IPS-15b (cell line): Measurements from ENCODE around the gene MRFAP1L1.
"Not testable (repeated sequence)": the region's sequence is repeated elsewhere in the genome, so short reads cannot be mapped to it uniquely, and the experiment has no call there.

Experiments used
- H3K27me3 ChIP-seq: one replicate; pipeline ENCODE4 v1.6.1; 2013; ENCODE audit warnings: low read length; ENCODE audit not compliant: control insufficient read depth, insufficient read depth
- H3K36me3 ChIP-seq: one replicate; pipeline ENCODE4 v1.6.1; 2013; ENCODE audit warnings: low read length; ENCODE audit not compliant: control insufficient read depth, insufficient read depth
- H3K4me1 ChIP-seq: one replicate; pipeline ENCODE4 v1.6.1; 2013; ENCODE audit warnings: mild to moderate bottlenecking, low read length; ENCODE audit not compliant: control insufficient read depth, insufficient read depth
- H3K4me3 ChIP-seq: one replicate; pipeline ENCODE4 v1.5.1; 2013; ENCODE audit warnings: low read depth, low read length
- H3K9ac ChIP-seq: one replicate; pipeline ENCODE4 v1.6.1; 2013; ENCODE audit warnings: low read depth, mild to moderate bottlenecking, low read length
- H3K9me3 ChIP-seq: one replicate; pipeline ENCODE4 v1.6.1; 2013; ENCODE audit warnings: mild to moderate bottlenecking, low read length; ENCODE audit not compliant: control insufficient read depth, insufficient read depth

MRFAP1L1 gene

DNA sequence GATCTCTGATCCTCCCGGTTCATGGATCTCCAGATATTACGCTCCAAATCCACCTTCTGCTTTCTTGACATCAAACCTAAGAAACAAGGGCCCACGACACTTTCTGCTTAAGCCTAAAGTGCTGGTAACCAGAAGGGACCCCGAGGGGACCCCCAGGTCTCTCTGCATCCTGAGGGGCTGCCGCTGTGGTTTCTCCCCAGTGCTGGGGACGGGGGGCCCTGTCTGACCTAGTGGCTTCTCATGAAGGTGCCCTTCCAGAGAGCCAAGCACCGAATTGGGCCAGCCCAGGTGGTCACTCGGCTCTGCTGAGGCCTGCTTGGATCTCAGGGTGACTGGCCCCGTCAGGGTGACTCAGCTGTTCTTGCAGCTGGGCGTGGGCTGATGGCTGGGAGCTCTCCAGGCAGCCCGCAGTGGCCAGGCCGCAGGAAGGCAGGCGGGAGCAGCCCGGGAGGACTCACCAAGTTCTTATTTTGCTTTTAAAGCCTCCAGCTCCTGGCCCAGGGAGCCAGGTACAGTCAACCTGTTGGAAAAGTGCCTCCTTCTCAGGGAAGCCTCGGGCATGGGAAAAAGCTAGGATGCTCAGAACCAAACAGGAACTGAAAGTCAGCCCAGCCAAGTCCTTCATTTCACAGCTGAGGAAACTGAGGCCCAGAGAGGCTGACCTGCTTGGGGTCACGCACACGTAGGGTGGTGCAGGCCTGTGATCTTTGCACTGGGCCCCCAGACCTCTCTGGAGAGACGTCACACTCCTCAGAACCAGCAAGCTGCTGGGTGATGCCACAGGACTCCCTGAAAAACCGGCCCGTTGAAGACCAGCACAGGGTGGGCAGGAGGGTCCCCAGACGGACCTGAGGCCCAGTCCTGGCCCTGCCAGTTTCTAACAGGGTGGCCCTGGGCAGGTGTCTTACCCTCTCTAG is 23.0 kb upstream of the MRFAP1L1 start:
- no peaks in the 10 kb centered on the region for H3K36me3 ChIP-seq
- no peak overlapping the region for H3K9ac ChIP-seq
- no peak overlapping the region for H3K4me3 ChIP-seq
- no peaks in the 10 kb centered on the region for H3K9me3 ChIP-seq
- no peaks in the 10 kb centered on the region for H3K27me3 ChIP-seq
- H3K4me1 ChIP-seq: no peaks in the 10 kb centered on the region

DNA sequence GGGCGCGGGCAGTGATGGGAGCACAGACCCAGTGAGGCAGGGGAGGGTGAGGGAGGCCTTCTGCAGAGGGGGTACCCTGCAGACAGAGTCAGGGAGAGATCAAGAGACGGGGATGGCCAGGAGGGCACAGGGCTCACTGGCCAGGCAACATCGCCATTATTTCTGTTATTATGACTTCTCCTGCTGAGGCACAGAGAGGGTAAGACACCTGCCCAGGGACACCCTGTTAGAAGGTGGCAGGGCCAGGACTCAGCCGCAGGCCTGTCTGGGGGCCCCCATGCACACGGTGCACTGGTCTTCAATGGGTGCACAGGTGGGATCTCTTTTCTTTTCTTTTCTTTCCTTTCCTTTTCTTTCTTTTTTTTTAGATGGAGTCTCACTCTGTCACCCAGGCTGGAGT is 22.1 kb upstream of the MRFAP1L1 start:
- Histone ChIP-seq H3K9ac (no peak overlapping the region), H3K4me1 (no peaks in the 10 kb centered on the region), H3K36me3 (no peaks in the 10 kb centered on the region)

DNA sequence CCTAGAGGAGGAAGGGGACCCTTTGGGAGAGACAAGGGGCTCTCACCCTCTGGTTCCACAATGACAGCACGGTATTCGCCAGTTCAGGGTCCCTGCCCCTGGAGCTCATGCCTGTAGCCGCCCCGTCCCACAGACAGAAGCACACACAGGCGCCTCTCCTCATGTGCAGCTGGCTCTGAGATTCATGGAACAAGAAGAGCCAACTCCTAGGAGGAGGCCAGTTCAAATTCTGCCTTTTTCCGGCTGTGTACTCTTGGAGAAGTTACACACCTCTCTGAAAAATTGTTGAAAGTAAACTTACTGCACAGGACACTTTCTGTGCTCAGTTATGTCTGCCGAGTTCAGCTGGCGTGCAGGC is 21.6 kb upstream of the MRFAP1L1 start:
- no peaks in the 10 kb centered on the region for H3K4me1 ChIP-seq
- H3K27me3 ChIP-seq: no peaks in the 10 kb centered on the region
- no peak overlapping the region for H3K9ac ChIP-seq
- no peaks in the 10 kb centered on the region for H3K9me3 ChIP-seq
- H3K36me3 ChIP-seq: no peaks in the 10 kb centered on the region
- no peak overlapping the region for H3K4me3 ChIP-seq

More for the DNA sequence above, 22.1 kb upstream of the MRFAP1L1 start:
- H3K27me3 ChIP-seq: no peaks in the 10 kb centered on the region
- H3K4me3 ChIP-seq: no peak overlapping the region
- H3K9me3 ChIP-seq: no peaks in the 10 kb centered on the region

DNA sequence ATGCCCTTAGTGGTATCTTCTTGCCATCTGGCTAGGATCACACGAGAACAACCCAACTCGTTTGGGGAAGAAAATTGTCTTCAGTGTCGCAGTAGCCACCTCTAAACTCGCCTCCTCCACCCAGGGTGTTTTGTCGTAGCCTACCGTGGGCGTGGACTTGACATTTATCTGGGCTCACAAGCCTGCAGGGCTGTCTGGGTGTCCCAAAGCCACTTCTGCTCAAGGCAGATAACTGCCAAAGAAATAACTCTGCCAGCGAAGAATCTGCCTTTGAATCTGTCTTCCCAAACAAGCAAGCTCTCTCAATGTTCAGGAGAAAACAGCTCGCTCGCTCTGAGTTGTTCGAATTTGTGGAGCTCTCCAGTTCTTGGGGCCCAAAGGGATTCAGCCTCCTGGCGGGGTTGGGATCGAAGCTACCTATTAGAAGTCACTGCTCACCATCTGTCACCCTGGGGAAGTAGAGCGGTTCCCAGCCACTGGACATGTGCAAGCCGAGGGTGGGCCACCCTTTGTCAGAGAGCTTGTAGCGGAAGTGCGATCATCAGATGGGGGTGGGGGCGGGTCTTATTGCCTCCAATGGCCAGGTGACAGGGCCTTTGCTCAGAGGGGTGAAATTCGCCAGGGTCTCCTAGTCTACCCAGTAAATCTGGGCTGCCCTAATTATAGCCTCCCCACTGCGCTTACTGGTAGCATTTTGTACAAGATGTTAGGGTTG is 21.1 kb upstream of the MRFAP1L1 start:
- no peak overlapping the region for H3K9ac ChIP-seq
- H3K36me3 ChIP-seq: no peaks in the 10 kb centered on the region
- no peak overlapping the region for H3K4me3 ChIP-seq
- no peaks in the 10 kb centered on the region for H3K27me3 ChIP-seq
- H3K9me3 ChIP-seq: no peaks in the 10 kb centered on the region
- H3K4me1 ChIP-seq: no peaks in the 10 kb centered on the region

DNA sequence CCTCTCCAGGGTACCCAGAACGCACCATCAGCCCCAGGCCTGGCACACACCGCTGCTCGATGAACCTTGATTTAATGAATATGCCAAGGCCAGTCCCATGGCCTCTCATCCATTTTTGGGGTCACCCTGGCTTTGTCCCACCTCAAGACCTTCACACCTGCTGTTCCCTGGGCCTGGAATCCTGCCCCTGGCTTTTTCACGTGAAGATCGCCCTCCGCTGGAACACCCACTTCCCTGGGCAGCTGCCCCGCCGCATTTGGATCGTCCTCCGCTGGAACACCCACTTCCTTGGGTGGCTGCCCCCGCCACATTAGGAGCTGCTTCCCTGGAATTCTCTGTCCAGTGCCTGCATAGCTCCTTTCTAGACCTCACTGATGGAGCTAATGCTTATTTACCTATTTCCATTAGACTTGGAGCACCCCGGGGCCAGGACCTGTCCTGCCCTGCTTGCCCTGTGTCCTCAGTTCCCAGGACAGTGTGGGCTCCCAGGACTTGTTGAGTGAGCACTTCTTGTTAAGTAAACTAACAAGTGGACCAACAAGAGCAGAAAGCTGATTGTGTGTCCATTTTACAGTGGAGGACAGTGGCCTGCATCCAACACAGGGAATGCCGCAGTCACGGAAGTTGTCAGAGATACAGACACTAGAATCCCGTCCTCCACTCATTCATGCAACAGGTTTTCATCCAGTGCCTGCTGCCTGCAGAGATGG is 18.8 kb upstream of the MRFAP1L1 start:
- Histone ChIP-seq H3K4me3 (no peak overlapping the region), H3K27me3 (no peaks in the 10 kb centered on the region), H3K9ac (no peak overlapping the region), H3K36me3 (no peaks in the 10 kb centered on the region), H3K4me1 (no peaks in the 10 kb centered on the region), H3K9me3 (no peaks in the 10 kb centered on the region)

DNA sequence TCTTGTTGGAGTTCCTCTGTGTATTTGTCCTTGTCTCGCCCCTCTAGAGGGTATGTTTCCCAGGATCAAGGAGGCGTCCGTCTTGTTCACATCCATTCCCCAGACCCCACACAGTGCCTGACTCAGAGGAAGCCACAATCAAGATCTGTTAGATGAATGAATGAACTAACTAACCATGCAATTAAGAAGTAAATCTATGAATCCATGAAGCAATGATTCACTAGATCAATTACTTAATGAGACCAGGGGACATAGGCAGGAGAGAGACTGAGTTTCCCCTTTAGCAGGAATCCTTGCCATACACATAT is 18.2 kb upstream of the MRFAP1L1 start:
- no peak overlapping the region for H3K9ac ChIP-seq
- no peaks in the 10 kb centered on the region for H3K27me3 ChIP-seq
- no peak overlapping the region for H3K4me3 ChIP-seq
- no peaks in the 10 kb centered on the region for H3K4me1 ChIP-seq
- no peaks in the 10 kb centered on the region for H3K9me3 ChIP-seq
- H3K36me3 ChIP-seq: no peaks in the 10 kb centered on the region

DNA sequence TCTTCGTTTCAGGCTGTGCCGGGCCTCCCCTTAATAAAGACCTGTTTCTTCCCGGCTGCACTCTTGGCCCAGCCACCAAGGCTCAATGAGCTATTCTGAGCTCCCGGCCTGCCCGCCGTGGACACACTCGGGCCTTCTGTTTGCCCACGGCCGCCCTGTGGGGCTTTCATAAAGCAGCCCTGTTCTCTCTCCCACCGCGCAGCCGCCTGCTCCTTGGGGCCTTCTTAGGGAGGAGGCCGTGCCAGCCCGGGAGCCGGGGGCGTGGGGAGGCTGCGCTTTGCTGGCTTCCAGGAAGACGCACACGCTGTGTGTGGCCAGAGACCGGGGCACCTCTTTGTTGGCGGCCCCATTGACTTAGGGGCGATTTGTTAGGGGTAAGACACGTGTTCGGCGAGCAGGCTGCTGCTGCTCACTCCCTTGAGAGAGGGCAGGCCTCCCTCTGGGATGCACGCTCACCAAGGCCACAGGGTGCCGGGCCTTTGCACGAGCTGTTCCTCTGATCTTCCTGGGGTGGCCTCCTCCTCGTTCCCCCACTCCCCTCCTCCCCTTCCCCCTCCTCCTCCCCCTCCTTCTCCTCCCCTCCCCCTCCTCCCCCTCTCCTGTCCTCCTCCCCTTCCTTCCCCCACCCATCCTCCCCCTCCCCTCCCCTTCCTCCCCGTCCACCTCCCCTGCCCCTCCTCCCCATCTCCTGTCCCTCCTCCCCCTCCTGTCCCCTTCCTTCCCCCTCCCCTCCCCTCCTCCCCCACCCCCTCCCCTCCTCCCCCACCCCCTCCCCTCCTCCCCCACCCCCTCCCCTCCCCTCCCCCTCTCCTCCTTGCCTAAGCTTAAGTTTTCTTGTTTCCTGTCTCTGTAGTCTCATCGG is 17.6 kb upstream of the MRFAP1L1 start:
- Histone ChIP-seq H3K4me3 (no peak overlapping the region), H3K9me3 (no peaks in the 10 kb centered on the region), H3K27me3 (no peaks in the 10 kb centered on the region), H3K4me1 (no peaks in the 10 kb centered on the region), H3K9ac (no peak overlapping the region), H3K36me3 (no peaks in the 10 kb centered on the region)

DNA sequence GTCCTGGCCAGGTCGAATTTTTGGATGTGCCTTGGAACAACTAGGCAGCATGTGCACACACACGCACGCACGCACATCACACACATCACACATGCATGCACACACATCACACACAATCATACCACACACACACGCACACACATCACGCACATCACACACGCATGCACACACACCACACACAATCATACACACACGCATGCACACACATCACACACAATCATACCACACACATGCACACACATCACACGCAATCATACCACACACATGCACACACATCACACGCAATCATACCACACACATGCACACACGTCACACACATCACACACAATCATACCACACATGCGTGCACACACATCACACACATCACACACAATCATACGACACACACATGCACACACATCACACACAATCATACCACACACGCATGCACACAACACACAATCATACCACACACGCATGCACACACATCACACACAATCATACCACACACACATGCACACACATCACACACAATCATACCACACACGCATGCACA is 15.8 kb upstream of the MRFAP1L1 start:
- H3K4me3 ChIP-seq, H3K9me3 ChIP-seq, H3K36me3 ChIP-seq, H3K27me3 ChIP-seq, H3K9ac ChIP-seq, H3K4me1 ChIP-seq: not testable (repeated sequence)

DNA sequence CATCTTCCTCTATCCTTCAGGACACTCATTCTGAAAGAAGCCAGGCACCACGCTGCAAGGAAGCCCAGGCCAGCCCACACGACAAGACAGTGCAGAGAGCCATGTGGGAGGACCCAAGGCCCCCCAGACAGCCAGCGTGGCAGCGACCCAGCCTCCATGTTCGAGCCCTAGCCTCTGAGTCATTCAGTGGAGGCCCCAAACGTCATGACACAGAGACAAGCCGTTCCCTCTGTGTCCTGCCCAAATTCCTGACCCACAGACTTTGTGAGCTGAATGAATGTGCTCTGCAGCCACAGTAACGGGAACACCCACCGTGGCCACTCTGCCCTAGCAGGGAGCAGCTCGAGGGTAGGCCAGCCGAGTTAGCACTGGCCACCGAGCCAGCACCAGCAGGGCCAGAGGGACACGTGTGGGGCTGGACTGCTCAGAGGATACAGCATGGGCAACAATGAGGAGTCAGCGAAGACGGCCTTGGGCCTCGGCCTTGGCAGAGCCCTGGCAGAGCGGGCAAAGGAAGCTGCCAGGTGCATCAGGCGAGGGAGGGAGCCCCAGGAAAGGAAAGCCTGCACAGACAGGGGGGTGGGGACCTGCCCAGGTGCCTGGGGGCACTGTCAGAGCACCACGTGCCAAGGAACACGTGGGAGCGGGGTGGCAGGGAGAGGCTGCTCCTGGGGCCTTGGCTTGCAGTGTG is 14.9 kb upstream of the MRFAP1L1 start:
- Histone ChIP-seq H3K9ac (no peak overlapping the region), H3K4me3 (no peak overlapping the region), H3K4me1 (no peaks in the 10 kb centered on the region)

DNA sequence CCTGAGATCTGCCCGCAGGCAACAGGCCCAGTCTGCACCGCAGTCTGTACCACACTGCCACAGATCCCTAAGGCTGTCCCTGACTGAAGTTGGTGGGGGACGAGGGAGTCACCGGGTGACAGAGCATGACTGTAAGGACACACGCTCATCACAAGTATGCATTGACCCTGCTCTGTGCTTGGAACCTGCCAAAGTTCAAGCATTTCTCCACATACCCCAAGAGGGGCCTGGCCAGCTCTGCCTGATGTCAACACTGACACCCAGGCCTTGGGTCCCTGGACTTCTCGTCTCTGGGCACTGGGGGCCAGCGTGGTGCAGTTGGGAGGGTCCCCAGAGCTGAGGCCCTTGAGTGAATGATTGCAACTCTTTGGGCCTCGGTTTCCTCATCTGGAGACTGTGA is 14.2 kb upstream of the MRFAP1L1 start:
- Histone ChIP-seq H3K4me1 (no peaks in the 10 kb centered on the region), H3K36me3 (no peaks in the 10 kb centered on the region), H3K4me3 (no peak overlapping the region)

More for the DNA sequence above, 14.9 kb upstream of the MRFAP1L1 start:
- no peaks in the 10 kb centered on the region for H3K36me3 ChIP-seq
- no peaks in the 10 kb centered on the region for H3K27me3 ChIP-seq
- H3K9me3 ChIP-seq: no peaks in the 10 kb centered on the region

DNA sequence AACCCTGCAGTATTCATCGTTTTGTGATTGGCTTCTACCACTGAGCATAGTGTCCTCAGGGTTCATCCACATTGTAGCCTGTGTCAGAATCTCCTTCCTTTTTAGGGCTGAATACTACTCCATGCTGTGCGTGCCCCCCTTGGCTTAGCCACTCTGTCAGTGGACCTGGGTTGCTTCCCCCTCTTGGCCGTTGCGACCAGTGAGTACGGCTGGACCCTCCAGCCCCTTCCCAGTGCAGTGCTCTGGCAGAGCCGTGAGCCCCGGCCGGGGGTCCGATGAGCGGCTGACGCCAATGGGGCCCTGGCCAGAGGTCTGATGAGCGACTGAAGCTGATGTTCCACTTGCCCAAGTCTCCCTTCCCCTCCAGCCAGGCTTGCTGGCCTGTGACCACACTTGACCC is 13.2 kb upstream of the MRFAP1L1 start:
- no peaks in the 10 kb centered on the region for H3K27me3 ChIP-seq
- H3K4me1 ChIP-seq: peaks cover 2% of the 10 kb centered on the region
- no peak overlapping the region for H3K4me3 ChIP-seq
- no peak overlapping the region for H3K9ac ChIP-seq
- no peaks in the 10 kb centered on the region for H3K36me3 ChIP-seq
- H3K9me3 ChIP-seq: no peaks in the 10 kb centered on the region

More for the DNA sequence above, 14.2 kb upstream of the MRFAP1L1 start:
- Histone ChIP-seq H3K9me3 (no peaks in the 10 kb centered on the region), H3K27me3 (no peaks in the 10 kb centered on the region), H3K9ac (no peak overlapping the region)
